Omental fat pad (tissue), 4 donors: ENCODE measurements around the gene DSE. TPM values are rescaled to one million over a fixed set of nuclear protein-coding genes. Genes with fewer than 3 reads are reported as not detected.

Source experiments
- ATAC-seq: fragments of 150-250 bp; one replicate; pipeline ENCODE4 v1.9.1; 2016; ENCODE audit warnings: mild to moderate bottlenecking, moderate library complexity; ENCODE audit not compliant: low FRiP score
- DNase-seq: peaks from one replicate; pipeline ENCODE4 v3.0.0-alpha.2; 2019; ENCODE audit warnings: low spot score
- total RNA-seq, 4 donors: library from RNA; depleted of rRNA; stranded (reverse); fragments of >200 nt; gene quantifications; one replicate each; pipeline ENCODE4 v1.1.0, GENCODE V29; 2016
- TF ChIP-seq, protein P1 (sequence below), 3 donors: fragments of 450-650 bp; IDR thresholded peaks; one replicate each; pipeline ENCODE4 v1.5.1; 2016 to 2017; ENCODE audit warnings: antibody characterized with exemption in 3 of 3, mild to moderate bottlenecking in 3 of 3, moderate library complexity in 2 of 3

DSE gene
- total RNA-seq, 4 donors from 2014 or later = 80.9 to 145 (median 100) TPM

DNA sequence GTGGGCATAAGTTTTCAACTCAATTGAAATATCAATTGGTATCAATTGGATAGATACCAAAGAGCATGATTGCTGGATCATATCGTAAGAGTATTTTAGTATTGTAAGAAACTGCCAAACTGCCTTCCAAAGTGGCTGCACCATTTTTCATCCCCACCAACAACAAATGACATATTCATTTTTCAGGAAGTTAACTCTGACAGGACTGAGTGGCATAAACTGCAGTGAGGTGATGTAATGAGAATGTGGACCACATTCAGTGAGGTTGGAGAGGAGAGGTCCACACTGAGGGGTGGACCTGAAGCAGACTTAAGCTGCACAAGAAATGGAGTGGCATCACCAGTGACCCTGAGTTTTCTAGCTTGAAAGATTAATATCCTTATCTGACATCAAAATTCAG is 78.8 kb downstream of the DSE start:
- DNase-seq = no peak
- no peak for ATAC-seq
- TF ChIP-seq, protein P1, sequence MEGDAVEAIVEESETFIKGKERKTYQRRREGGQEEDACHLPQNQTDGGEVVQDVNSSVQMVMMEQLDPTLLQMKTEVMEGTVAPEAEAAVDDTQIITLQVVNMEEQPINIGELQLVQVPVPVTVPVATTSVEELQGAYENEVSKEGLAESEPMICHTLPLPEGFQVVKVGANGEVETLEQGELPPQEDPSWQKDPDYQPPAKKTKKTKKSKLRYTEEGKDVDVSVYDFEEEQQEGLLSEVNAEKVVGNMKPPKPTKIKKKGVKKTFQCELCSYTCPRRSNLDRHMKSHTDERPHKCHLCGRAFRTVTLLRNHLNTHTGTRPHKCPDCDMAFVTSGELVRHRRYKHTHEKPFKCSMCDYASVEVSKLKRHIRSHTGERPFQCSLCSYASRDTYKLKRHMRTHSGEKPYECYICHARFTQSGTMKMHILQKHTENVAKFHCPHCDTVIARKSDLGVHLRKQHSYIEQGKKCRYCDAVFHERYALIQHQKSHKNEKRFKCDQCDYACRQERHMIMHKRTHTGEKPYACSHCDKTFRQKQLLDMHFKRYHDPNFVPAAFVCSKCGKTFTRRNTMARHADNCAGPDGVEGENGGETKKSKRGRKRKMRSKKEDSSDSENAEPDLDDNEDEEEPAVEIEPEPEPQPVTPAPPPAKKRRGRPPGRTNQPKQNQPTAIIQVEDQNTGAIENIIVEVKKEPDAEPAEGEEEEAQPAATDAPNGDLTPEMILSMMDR (IDR thresholded peaks at IDR 0.05) = no peak

GRCh38 chr6:116450185-116450710 is 79.5 kb downstream of the DSE start:
- TF ChIP-seq, protein P1 (IDR thresholded peaks at IDR 0.05) = no peak
- ATAC-seq = peak; percentile 13

DNA sequence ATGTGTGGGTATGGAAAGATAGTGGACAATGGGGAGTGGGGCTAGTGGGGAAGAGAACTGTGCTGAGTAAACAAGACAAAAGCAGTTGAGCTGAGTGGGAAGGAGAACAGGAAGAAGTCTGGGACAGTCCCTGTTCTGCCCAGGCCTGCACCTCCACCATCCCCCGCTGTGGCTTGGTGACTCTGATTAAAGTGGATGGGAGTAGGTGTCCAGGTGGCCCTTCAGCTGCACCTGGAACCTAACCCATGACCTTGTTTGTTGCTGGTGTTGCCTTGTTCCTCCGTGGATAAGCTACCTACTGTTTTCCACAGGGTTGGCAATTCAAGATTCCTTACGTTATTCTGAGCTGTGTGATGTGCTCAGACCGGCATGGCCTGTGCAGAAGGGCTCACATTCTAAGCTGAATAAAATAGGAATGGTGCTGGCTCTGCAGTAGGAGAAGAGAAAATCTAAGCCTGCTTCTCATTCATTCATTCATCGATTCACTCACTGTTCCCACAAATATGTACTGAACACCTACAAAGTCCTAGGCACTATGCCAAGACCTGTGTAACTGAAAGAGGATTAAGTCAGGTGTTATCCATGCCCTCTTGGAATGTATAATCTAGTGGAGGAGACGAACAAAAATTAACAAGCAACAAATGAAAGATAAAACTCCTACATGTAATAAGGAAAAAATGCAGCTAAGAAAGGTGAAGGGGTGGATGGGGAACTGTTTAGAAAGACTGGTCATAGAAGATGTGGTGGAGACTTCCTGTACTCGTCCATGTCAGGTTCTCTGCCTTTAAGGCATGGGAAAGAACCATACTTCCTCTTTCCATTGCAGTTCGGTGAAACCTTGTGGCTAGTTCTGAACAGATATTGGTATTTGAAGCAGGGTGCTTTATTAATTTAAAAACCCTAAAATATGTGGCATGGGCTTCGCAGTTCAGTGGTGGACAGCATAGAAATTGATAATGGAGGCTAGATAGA is 80.3 kb downstream of the DSE start:
- DNase-seq (no peak), ATAC-seq (no peak)
- TF ChIP-seq, protein P1 (IDR thresholded peaks at IDR 0.05) = no peak

More at GRCh38 chr6:116450185-116450710, 79.5 kb downstream of the DSE start:
- no peak for DNase-seq

GRCh38 chr6:116451916-116452315 is 81.2 kb downstream of the DSE start:
- TF ChIP-seq, protein P1 (IDR thresholded peaks at IDR 0.05) = no peak
- ATAC-seq (no peak), DNase-seq (no peak)

- ATAC-seq (no peak), DNase-seq (no peak)
- TF ChIP-seq, protein P1 (IDR thresholded peaks at IDR 0.05) = no peak
These were observed 81.8 kb downstream of the DSE start for GRCh38 chr6:116452531-116452930.

- ATAC-seq = no peak
- TF ChIP-seq, protein P1 (IDR thresholded peaks at IDR 0.05) = no peak
- no peak for DNase-seq
These were observed 85.4 kb downstream of the DSE start for GRCh38 chr6:116456106-116456505.
